NCI-H82 treated with DMSO at 0.1 percent for 48 hours (cell line): ENCODE data around the gene EDA.
A peak's percentile ranks its signal among the peaks of the same experiment; 100 is the strongest.

Source experiments
- DNase-seq: peaks from one replicate; lab custom pipeline; 2025; ENCODE audit not compliant: unreplicated experiment; lab: John Stamatoyannopoulos, UW

Gene EDA

GRCh38 chrX:70054391-70054790 lies 438.5 kb downstream of the EDA start:
- no peak for DNase-seq

GRCh38 chrX:70062076-70062475 lies 446.2 kb downstream of the EDA start, which contains the start of gene OTUD6A:
Gene OTUD6A (plus strand): TSS chrX:70062457. CDS start chrX:70062525, 68 bp downstream.
- no peak for DNase-seq

GRCh38 chrX:70062961-70063550 lies 447.1 kb downstream of the EDA start:
- DNase-seq, result no peak

- no peak for DNase-seq
Measured at GRCh38 chrX:70066646-70067045, 450.7 kb downstream of the EDA start.

DNA sequence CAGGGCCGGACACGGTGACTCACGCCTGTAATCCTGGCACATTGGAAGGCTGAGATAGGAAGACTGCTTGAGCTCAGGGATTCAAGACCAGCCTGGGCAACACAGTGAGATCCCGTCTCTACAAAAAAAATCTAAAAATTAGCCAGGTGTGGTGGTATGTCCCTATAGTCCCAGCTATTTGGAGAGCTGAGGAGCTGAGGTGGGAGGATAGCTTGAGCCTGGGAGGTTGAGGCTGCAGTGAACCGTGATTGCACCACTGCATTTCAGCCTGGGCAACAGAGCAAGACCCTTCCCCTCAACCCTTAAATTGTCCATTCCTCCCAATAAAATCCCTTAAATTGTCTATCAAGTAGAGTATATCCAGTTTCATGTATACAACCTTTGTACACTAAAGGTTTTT lies 463.4 kb downstream of the EDA start:
- no peak for DNase-seq

DNA sequence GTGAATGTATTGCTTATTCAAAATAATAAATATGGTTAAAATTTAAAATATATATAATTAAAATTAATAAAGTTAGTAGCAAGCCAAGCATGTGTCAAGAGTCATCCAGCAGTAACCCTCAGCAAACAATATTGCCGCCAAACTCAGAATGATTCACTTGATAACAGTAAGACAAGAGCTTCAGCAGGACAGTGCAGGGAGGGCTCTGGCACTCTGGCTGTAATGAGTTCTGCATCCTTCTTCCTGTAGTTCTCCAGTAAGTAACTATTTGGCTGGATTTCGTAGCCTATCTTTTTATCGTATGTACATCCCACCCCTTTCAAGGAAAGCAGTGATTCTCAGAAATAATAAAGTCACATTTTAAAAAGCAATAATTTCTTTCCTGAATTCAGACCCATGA lies 464.0 kb downstream of the EDA start:
- no peak for DNase-seq

- DNase-seq, result no peak
Measured at GRCh38 chrX:70082723-70083122, 466.8 kb downstream of the EDA start.

DNA sequence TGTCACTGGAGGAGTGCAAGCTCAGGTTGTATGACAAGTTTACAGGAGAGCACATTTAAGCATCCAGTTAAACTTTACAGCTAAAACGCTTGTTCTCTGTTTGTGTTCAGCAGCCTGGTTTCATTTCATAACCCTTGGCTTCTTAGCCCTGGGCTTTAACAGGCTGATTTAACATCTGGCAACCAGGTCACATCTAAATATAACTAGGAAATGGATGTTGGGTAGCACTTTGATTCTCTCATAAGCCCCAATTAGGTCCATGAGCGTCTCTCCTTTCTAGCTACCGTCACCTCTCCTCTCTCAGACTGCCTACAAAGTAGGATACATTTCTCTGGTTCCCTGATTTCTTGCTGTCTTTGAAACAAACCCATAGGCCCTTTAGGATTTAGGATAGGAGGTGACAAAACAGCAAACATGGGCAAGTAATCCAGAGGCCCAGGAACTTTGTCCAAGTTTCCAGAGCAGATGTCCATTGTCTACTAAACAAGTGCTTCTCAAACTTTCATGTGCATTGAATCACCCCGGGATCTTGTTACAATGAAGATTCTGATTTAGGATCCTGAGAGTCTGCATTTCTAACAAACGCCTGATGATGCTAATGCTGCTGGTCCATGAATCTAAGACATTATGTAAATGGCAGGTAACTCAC lies 468.8 kb downstream of the EDA start:
- no peak for DNase-seq

GRCh38 chrX:70087857-70088630 lies 472.1 kb downstream of the EDA start:
- DNase-seq, result peak; percentile 78

DNA sequence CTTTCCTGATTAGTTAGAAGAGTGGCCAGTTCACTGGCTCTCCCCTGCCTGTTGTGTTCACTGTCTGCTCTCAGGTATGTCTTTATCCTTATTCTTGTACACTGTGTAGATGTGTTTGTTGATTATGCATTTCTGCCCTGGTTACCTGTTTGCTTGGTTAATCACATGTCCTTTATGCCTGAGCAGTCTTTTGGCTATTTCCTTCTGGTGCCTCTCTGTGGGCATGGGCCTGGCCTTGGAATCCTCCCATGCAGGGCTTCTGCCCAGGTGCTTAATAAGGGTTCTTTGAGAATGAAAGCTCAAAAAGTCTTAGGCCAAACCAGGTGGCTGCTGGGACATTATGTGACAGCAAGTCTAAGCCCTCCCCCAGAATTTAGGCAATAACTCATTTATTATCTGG lies 472.8 kb downstream of the EDA start:
- no peak for DNase-seq
